ENCODE results near the gene NRG3.

The NRG3 gene

DNA sequence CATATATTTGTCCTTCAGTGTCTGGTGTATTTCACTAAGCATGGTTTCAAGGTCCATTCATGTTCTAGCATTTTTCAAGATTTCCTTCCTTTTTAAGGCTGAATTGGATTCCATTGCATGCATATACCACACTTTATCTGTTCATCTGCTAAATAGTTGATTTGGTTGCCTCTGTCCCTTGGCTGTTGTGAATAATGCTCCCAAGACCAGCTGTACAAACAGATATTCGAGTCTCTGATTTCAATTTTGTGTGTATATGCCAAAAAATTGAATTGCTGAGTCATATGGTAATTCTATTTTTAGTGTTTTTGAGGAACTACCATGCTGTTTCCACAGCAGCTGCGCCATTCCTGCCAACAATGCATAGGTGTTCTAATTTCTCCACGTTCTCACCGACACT, 216.4 kb downstream of the NRG3 start:
- no peak for DNase-seq (ENCODE audit: low read depth in 3 of 3)

DNA sequence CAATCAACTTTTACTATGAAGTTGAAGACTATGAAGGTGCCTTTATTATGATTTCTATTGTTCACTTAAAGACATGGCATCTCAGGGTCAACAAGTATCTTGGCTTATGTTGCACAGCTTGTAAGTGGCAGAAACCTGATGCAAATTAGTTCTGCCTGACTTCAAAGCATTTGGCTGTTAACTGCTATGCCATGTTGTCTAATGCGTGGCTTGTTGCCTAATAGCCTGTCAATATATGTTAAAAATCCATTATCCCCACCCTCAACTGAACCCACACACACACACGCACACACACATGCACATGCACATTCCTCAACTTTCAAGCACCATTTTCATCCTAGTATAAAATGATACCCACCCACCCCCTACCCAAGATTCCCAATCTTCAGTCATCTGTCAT, 217.1 kb downstream of the NRG3 start:
- DNase-seq (ENCODE audit: low read depth in 3 of 3): no peak

DNA sequence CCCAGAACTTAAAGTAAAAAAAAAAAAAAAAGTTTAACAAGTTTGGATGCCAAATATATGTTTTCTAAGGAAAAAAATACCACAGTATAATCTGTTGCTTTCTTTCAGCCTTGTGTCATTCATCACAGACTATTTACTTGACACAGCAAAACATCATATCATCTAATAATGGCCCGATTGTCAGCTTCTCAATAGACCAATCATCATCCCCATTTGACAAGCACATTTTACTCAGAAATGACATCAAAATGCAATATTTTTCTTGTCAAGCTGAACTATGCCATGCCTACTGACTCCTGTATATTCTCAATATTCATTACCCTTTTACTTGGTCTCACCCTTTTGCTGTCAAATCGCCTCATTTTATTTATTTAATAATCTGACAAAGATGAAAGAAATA, 249.7 kb downstream of the NRG3 start:
- DNase-seq (ENCODE audit: low read depth in 3 of 3): no peak

DNA sequence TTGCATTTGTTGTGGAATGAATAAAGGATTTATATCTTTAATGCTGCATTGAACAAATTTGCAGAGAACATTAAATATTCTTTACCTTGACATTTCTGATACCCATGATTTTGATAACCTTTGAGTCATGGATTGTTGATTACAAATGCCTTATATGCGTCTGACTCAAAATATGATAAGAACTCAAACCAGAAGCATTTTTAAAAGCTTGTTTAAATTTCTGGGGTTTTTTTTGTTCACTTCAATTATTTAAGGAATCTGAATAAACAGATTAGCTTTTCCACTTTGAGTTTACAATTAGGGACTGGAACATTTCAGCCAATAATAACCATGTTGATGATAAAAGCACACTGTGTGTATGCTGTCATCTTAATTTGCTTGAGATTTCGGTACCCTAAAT, 253.5 kb downstream of the NRG3 start:
- DNase-seq (ENCODE audit: low read depth in 3 of 3): no peak

DNA sequence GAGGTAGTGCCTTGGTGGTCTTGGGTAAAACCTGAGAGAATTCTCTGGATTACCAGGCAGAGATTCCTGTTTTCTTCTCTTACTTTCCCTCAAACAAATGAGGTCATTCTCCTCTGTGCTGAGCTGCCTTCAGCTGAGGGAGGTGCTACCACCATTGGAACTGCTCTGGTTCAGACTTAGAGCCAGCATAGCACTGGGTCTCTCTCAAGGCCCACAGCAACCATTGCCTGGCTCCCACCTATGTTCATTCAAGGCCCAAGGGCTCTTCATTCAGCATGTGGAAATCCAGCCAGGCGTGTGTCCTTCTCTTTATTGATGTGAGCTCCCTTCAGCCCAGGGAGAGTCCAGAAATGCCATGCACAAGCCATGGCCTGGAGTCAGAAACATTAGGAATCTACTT, 261.1 kb downstream of the NRG3 start:
- DNase-seq (ENCODE audit: low read depth in 3 of 3): no peak

DNA sequence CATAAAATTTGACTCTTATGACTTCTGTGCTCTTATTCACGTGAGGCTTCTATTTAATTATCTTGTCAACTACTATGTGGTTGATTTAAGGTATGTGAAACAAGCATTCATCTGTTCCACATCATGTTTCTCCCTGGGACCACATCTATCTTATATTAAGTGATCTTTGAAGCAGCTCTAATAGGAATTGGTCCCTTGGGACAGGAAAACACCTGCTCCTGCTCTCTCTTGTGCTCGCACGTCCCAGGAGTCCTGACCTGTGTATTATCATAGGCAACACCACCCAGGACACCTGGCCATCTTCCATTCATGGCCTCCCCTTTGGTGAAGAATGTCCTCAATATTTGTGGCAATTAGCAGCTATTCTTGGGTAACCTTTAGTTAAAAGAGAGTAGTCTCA, 269.2 kb downstream of the NRG3 start:
- DNase-seq (ENCODE audit: low read depth in 3 of 3): no peak

DNA sequence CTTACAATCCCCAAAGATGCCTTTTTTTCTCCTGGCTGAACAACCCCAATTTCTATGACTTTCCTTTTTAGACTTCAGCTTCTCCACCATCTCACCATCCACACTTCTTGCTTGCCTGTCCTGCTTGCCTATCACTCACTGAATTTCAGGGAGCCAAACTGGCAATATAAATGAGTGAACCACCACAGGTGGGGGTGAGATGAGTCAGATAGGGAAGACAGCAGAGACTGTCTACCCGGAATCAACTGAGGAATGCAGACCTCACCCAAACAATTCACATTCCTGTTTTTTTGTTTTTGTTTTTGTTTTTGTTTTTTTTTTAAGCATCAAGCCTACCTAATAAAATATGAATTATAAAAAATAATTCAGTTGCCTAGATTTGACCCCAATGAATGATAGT, 273.8 kb downstream of the NRG3 start:
- no peak for DNase-seq (ENCODE audit: low read depth in 3 of 3)

DNA sequence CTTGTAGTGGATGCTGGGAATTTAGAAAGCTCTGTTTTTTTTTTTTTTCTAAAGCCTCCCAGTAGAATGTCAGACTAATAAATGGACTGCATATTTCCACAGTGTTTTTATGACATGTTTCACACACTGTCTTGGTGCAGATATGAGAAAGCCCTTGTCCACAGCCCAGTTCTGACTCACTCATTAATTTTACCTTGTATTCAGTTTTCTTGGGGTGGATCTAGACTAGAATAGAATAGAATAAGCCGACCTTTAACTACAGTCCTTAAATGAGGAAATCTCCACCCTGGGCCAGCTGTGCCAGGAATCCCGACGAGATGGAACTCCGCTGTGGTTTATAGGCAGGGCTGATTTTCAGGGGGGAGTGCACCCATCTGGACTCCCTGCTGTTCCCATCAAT, 274.7 kb downstream of the NRG3 start:
- no peak for DNase-seq (ENCODE audit: low read depth in 3 of 3)

DNA sequence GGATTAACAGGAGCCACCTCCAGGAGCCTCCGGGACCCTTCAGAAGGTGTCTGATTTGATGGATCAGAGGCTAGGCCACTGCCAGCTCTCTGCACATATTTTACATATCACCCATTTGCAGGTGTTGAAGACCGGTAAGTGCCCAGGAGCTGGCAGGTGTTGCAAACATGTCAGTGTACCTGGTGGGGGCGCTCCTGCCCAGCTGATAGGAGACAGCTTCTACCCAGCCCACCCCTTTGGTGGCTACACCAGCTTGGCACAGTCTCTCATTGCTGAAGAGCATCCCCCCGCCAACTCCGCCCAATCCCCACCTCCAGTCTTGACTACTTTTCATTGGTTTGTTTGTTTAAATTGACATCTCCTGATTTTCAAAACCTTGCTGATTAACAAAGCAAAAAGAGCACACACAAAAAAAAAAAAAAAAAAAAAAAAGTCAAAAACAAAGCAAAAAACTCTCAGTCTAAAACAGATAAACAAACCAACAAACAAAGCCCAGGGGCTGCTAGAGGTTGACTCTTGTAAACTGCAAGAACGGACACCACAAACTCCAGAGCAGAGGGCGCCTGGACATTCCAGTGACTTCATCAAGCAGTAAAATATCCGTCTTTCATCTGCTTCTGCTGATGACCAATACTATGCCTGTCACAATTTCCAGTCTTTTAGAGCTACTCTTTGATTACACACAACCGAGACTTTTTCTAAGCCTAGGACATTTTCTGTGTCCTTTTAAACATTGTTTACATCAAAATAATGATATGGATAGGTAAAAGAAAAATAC, 275.3 kb downstream of the NRG3 start:
- no peak for DNase-seq (ENCODE audit: low read depth in 3 of 3)

DNA sequence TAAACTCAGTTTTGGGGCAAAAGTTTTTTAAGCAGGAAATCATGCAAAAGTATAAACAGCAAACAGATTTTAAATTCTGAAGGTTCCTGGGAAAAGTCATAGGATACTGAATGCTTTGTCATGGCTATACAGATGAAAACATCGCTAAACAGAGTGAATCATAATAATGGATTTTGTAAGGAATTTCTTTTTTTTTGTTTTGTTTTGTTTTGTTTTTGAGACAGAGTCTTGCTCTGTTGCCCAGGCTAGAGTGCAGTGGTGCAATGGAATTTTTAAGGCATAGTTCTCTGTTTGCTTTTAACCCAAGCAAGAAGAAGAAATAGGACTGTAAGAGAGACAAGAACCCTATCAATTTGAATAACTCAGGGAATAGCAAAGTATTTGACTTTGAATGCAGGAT, 285.3 kb downstream of the NRG3 start:
- DNase-seq (ENCODE audit: low read depth in 3 of 3): no peak

DNA sequence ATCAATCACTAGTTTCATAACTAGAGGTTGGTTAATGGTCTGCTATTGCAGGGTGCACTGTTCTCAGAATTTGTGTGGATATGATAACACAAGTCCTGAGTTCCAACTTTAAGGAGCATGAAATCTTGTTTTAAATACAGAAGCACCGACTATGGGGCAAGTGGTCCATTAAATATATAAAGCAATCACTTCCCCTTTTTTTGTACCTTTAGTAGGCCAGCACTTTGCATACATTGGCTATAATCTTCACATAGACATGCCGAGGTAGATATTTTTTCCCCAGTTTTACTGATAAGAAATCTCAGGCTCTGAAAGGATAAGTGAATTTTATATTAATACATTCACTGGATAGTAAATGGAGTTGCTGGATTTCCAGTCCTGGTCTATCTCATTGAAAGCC, 286.3 kb downstream of the NRG3 start:
- no peak for DNase-seq (ENCODE audit: low read depth in 3 of 3)

DNA sequence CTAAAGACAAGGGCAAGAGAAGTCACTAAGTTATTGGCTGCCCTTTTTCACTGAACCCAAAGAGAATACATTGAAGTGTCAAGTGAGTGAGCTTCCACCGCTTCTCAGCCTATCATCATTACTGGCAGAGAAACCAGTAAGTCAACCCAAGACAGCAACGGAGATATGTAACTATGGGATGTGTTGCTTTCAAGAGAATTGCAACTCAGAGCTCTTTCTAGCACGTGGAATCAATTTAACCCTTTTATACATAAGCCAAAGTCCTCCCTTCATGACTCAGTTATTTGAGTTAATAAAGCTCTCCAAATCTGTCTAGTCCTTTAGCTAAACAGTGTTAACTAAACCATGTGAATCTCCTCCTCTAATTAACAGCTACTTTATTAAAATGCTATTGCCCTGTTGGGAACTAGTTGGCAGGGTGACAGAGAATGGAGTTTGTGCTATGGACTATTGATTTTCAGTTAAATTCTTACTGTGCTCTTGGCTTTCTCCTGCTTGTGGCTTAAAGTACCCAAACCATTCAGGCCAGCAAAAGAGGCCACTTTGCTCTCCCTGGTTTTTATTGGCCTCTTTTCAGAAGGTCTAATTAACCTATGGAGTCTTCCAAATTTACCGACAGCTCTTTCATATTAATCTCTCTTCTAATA, 287.7 kb downstream of the NRG3 start:
- no peak for DNase-seq (ENCODE audit: low read depth in 3 of 3)

DNA sequence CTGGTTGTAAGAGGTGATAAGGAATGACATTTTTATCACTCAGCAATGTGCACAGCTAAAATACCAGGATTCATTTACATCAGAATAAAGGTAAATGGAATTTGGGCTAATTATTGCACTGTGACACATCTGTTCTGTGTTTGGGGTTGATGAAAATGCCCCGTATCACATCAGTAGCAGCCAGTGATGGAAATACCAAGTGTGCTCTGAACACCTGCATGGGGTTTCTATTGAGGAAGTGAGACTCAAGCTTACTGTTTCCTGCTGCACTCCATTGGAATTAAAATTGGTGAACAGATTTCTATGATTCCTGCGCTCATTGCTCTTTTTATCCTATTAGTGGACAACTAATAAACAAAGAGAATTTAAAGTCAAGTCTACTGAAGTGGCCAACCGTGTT, 296.9 kb downstream of the NRG3 start:
- no peak for DNase-seq (ENCODE audit: low read depth in 3 of 3)

DNA sequence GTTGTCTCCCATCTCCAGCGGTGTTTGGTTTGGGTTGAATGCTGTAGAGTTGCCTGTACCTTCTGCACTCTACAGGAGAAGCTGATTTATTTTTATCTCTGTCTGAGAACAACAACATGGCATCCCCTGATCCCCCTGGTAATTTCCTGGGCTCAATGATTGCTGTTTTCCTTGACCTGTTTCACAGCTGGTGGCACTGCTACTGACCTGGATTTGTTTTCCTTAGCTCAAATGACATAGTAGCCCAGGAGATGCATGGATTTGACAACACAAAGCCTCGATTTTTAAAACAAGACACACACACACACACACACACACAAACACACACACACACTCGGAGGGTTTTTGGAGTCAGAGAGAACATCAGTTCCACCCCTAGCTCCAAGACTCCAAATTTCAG, 301.6 kb downstream of the NRG3 start:
- DNase-seq (ENCODE audit: low read depth in 3 of 3): no peak

DNA sequence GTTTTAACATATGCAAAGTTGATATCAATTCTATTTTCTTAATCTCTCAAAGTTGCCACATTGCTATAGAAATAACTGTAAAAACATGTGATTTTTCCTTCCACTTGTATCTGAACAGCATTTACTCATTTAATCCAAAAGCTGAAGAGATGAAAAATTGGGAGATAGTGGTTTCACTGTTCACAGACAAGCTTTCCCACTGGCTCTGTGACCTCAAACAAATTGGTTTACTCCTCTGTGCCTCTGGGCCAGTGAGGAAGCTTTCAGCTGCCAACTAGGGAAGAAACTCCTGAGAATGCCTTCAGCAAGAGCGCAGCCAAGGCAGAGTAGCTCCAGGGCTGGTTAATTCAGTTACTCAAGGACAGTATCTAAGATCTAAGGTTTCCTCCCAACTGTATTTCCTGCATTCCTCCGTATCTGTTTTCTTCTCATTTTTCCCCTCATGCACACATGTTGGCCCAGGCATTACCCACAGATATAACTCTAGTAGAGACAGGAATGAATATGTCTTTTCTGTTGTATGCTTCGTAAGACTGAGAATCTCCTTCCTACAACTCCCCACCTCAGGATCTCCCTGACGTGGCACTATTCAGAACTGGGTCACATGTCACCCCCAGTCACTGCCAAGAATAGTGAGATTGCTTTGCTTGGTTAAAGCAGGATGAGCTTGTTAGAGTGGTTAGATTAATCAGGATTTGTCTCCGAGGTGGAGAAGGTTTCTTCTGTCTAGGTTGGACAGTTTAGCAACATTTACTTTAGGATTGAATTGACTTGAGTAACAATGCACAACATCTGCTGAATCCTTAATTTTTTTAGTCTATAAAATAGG, 315.7 kb downstream of the NRG3 start:
- DNase-seq (ENCODE audit: low read depth in 3 of 3): no peak

DNA sequence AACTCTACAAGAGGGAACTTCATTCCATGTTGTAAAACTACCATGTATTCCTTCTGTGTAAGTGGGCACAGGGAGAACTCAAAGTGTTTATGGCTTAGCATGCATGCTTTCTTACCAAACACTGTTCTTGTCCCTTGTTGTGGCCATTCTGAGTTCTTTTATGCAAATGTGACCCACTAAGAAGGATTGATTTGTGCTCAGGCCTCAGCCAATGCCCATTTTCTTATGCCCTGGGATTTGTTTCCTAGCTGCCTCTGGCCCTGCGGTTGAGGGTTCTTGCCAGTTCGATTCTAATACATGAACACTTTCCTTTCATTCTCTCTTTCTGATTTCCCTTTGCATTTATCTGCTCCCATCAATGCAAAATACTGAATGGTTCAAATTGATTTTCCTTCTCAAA, 316.7 kb downstream of the NRG3 start:
- no peak for DNase-seq (ENCODE audit: low read depth in 3 of 3)

DNA sequence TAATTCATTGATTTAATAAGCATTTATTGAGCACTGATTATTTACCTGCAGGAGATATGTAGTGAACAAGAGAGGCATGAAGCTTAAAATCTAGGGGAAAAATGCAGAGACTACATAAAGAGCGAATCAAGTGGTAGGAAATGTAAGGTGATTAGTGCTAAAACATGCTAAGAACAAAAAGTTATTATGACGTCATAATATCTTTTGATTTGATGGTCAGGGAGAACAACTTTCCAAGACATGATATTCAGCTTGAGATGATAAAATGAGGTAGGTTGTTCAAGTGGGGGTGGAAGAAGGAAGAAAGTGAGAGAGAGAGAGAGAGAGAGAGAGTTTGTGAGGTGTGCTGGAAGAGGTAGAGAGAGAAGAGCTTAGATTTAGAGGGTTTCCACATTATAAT, 317.7 kb downstream of the NRG3 start:
- no peak for DNase-seq (ENCODE audit: low read depth in 3 of 3)

DNA sequence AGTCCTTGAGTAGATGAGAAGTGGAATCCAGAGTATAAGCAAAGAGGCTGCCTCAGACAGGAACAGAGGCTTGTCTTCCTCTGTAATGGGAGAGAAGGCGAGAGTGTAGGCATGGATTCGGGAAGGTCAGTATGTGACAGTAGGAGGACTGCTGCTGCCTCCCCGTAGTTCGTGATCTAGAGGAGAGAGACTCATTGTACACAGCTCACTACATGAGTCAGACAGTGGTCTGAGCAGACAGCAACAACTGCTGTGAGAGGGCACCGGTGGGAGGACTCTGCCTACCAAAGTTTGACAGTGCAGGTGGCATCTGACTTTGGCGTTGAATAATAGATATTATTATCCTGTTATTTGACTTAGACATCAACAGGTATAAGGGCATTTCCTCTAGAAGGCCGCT, 319.4 kb downstream of the NRG3 start:
- DNase-seq (ENCODE audit: low read depth in 3 of 3): no peak

DNA sequence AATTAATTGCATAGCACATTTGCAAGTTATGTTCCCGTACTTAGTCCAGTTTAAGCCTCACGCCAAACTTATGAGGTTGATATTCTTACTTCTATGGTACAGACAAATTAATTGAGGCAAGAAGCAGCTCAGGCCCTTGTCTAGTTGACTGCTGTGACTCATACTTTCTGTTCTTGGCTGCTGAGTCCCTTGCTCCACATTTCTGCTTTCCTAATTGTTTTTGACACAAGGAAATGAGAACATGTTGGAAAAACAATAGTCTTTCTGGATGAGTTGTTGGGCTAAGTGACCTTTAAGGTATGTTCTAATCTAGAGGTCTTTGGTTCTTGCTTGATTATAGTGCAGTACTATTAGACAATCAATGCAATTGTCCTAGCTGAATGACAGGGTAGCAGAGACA, 331.8 kb downstream of the NRG3 start:
- no peak for DNase-seq (ENCODE audit: low read depth in 3 of 3)

DNA sequence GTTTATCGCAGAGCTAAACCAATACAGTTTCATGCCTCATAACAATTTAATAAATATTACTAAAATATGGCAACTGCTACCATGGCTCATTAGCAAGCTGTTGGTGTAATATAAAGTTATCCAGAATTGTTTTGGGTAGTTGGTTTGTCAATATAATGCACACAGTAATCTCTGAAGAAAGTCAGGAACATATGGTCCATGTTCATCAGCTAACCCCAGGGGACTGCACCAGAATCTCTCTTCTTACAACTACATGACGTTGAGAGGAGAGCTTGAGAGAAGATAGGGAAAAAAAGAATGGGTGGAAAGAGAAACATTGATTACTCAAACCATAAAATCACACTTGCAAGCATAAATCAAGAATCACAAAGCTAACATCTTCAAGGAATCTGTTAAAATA, 333.7 kb downstream of the NRG3 start:
- no peak for DNase-seq (ENCODE audit: low read depth in 3 of 3)

DNA sequence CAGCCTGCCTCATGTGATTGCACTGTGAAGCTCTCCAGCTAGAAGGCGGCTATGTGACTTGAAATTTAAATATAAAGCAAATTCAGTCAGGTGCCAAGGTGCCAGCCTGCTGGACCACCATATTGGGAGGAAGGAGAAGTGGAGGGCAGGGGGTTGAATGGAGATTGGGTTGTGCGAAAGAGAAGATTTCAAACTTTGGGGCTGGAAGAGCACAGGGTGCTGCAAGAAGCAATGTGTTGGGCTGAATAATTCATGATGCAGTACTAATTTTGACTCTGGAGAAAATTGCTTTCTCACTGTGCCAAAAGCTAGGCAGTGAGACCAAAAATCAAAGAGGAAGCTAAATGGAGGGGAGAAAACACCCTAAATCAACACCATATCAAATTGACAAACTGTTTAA, 335.3 kb downstream of the NRG3 start:
- DNase-seq (ENCODE audit: low read depth in 3 of 3): no peak

DNA sequence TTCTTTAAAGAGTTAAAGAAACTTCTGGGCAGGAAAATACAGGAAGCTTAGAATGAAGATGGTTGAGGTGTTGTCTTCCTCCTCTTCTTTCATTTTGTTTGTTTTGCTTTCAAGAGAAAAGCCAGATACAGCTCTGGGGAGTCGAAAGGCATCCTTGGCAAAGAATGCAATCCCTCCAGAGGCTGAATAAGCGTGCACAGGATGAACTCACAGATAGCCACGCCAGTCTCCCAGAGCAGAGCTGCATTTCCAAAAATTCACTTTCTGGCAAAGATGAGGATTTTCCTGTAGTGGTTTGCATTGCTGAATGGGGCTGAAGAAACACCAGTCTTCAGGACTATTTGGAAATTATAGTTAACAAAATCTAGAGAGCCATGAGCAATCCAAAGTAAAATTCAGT, 336.4 kb downstream of the NRG3 start:
- DNase-seq (ENCODE audit: low read depth in 3 of 3): no peak

DNA sequence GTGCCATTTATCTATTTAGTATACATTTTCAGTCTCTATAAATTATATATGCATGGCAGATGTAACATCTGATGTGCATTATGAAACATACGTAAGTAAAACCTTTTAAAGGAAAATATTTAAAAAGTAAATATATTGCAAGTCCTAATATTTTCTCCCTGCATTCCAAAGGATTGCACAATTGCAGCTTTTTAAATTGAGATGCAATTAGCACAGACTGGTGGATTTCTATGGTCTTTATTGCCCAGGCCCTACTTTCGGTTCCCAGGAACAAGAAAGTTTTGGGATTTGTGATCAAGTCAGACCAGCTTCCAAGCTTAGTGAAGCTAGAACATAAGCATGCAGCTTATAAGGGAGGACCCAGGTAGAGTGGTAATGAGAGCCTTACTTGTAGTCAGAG, 337.8 kb downstream of the NRG3 start:
- no peak for DNase-seq (ENCODE audit: low read depth in 3 of 3)
